Tibial artery (tissue), 4 donors: ENCODE data around the gene CHTOP.
"Not testable (repeated sequence)": the region's sequence is repeated elsewhere in the genome, so short reads cannot be mapped to it uniquely, and the experiment has no call there.

Experiments
- DNase-seq, 2 donors: peaks; one replicate each; pipeline ENCODE4 v3.0.0-alpha.2; 2019
- H3K27ac ChIP-seq, 2 donors: fragments of 200-600 bp; sonication (generic) in 1 of 2; 1 replicate in 1 of 2; 2 replicates in 1 of 2; pipeline ENCODE4 v1.5.1; 2018 to 2019; ENCODE audit warnings: mild to moderate bottlenecking in 1 of 2
- H3K27me3 ChIP-seq, 2 donors: fragments of 200-600 bp; sonication (generic) in 1 of 2; one replicate each; pipeline versions ENCODE4 v1.5.1 to v1.6.0; 2016 to 2019
- H3K36me3 ChIP-seq, 3 donors: fragments of 200-600 bp; sonication (generic) in 2 of 3; one replicate each; pipeline ENCODE4 v1.5.1; 2016 to 2019; ENCODE audit warnings: mild to moderate bottlenecking in 2 of 3
- H3K4me1 ChIP-seq, 4 donors: fragments of 200-600 bp; sonication (generic) in 2 of 4; 1 replicate in 3 of 4; 2 replicates in 1 of 4; pipeline ENCODE4 v1.5.1; 2016 to 2019
- H3K4me3 ChIP-seq, 2 donors: fragments of 200-600 bp; sonication (generic) in 1 of 2; 1 replicate in 1 of 2; 2 replicates in 1 of 2; pipeline ENCODE4 v1.5.1; 2018 to 2019; ENCODE audit warnings: mild to moderate bottlenecking in 2 of 2
- H3K9me3 ChIP-seq, 3 donors: fragments of 200-600 bp; sonication (generic) in 1 of 3; one replicate each; pipeline ENCODE4 v1.5.1; 2016 to 2019
- CTCF ChIP-seq, 2 experiments: fragments of 200-600 bp in 1 of 2; fragments of 450-650 bp in 1 of 2; IDR thresholded peaks; one replicate each; pipeline ENCODE4 v1.5.1; 2017 to 2019; ENCODE audit warnings: antibody characterized with exemption in 2 of 2, mild to moderate bottlenecking in 1 of 2, moderate library complexity in 1 of 2
- intact Hi-C: fragments of 100-400 bp; cut with DNase I; formaldehyde crosslinking; loops from one replicate; pipeline ENCODE4 v1.15.0; 2023; ENCODE audit warnings: low total_unique reads

The CHTOP gene

GRCh38 chr1:153663211-153663610, 29.3 kb downstream of the CHTOP start:
- H3K36me3 ChIP-seq: peaks cover 74 to 85% (median 77%) of the 10 kb centered on the region in 3 donors
- H3K9me3 ChIP-seq: no peaks in the 10 kb centered on the region
- no peak for TF ChIP-seq CTCF (IDR thresholded peaks at IDR 0.05)
- peaks cover 4 to 11% (median 10%) of the 10 kb centered on the region in 4 donors for H3K4me1 ChIP-seq
- no peak overlapping the region for H3K27ac ChIP-seq
- H3K27me3 ChIP-seq: no peaks in the 10 kb centered on the region
- DNase-seq: no peak
- H3K4me3 ChIP-seq: no peak overlapping the region
- intact Hi-C loops: no loop called here

GRCh38 chr1:153667439-153667838, 33.6 kb downstream of the CHTOP start:
- no peak overlapping the region for H3K27ac ChIP-seq
- intact Hi-C loops: no loop called here

GRCh38 chr1:153668672-153669071, 34.8 kb downstream of the CHTOP start:
- H3K4me1 ChIP-seq: peaks cover 0 to 23% (median 17%) of the 10 kb centered on the region in 4 donors
- H3K9me3 ChIP-seq, H3K27me3 ChIP-seq, H3K27ac ChIP-seq, intact Hi-C loops, DNase-seq, H3K4me3 ChIP-seq: not testable (repeated sequence)
- H3K36me3 ChIP-seq: peaks cover 50 to 58% (median 55%) of the 10 kb centered on the region in 3 donors

More at GRCh38 chr1:153667439-153667838, 33.6 kb downstream of the CHTOP start:
- Histone ChIP-seq H3K36me3 (peaks cover 62 to 70% (median 67%) of the 10 kb centered on the region in 3 donors), H3K4me1 (peaks cover 0 to 23% (median 17%) of the 10 kb centered on the region in 4 donors), H3K9me3 (no peaks in the 10 kb centered on the region), H3K4me3 (no peak overlapping the region), H3K27me3 (no peaks in the 10 kb centered on the region)
- TF ChIP-seq CTCF (IDR thresholded peaks at IDR 0.05): no peak
- peak in 1 of 2 donors; percentile 20 for DNase-seq

- Histone ChIP-seq H3K27me3 (no peaks in the 10 kb centered on the region), H3K4me3 (peak overlapping the region in 1 of 2 donors; percentile 78), H3K9me3 (no peaks in the 10 kb centered on the region), H3K27ac (peak overlapping the region in 1 of 2 donors; percentile 83), H3K36me3 (peaks cover 40 to 49% (median 45%) of the 10 kb centered on the region in 3 donors), H3K4me1 (peaks cover 0 to 23% (median 17%) of the 10 kb centered on the region in 4 donors)
- DNase-seq: no peak
- intact Hi-C loops: loop anchor here (5.0 to 10.0 kb wide), 3 partner anchors 102 to 315 kb away; partner anchors contain the start of genes DENND4B, RAB13 and S100A2
- TF ChIP-seq CTCF (IDR thresholded peaks at IDR 0.05): no peak
These were observed 35.7 kb downstream of the CHTOP start for GRCh38 chr1:153669606-153670005.

GRCh38 chr1:153670257-153670858, 36.5 kb downstream of the CHTOP start:
- intact Hi-C loops: loop anchor here (5.0 to 10.0 kb wide), 3 partner anchors 103 to 314 kb away; partner anchors contain the start of genes DENND4B, RAB13 and S100A2

More at GRCh38 chr1:153670257-153670858, 36.5 kb downstream of the CHTOP start:
- H3K27ac ChIP-seq: peak overlapping the region; percentile 82 to 83
- H3K9me3 ChIP-seq: no peaks in the 10 kb centered on the region
- peak in 1 of 2 donors; percentile 75 for DNase-seq
- peaks cover 33 to 41% (median 38%) of the 10 kb centered on the region in 3 donors for H3K36me3 ChIP-seq
- peak overlapping the region; percentile 73 to 78 for H3K4me3 ChIP-seq
- H3K27me3 ChIP-seq: no peaks in the 10 kb centered on the region
- H3K4me1 ChIP-seq: peaks cover 0 to 23% (median 17%) of the 10 kb centered on the region in 4 donors
- TF ChIP-seq CTCF (IDR thresholded peaks at IDR 0.05): no peak
